HepG2 (cell line): Measurements from ENCODE around the gene C2CD2. TPM values are rescaled to one million over a fixed set of nuclear protein-coding genes. Genes with fewer than 3 reads are reported as not detected.
A peak's percentile ranks its signal among the peaks of the same experiment; 100 is the strongest.

Experiments used
- ATAC-seq: fragments of 200-7000 bp; cut with Tn5 transposase; 3 replicates; pipeline ENCODE4 v1.9.1; 2020; ENCODE audit warnings: mild to moderate bottlenecking, moderate library complexity
- BruUV-seq: library from RNA; stranded (reverse); fragments of 400-500 nt; replicated peaks from 2 replicates; lab custom pipeline; 2021; lab: Mats Ljungman, UMichigan
- CTCF ChIA-PET: fragments of 300-600 bp; formaldehyde crosslinking; extraction: SDS; loops from one replicate; lab custom pipeline; 2021; ENCODE audit warnings: low total read pairs, inconsistent platforms, low intra/inter-chr PET ratio; lab: Yijun Ruan, JAX
- POLR2A ChIA-PET: fragments of 350-600 bp; sonication (Branson Sonifier 250); formaldehyde crosslinking; loops from one replicate; lab custom pipeline; 2020; ENCODE audit warnings: antibody characterized with exemption, inconsistent platforms; lab: Yijun Ruan, JAX
- DNase-seq: peaks from one replicate; pipeline ENCODE4 v3.0.0-alpha.2; 2015; ENCODE audit warnings: low spot score
- FAIRE-seq: peaks from 3 replicates; lab custom pipeline; 2011; peaks lifted over from hg19 to GRCh38; lab: Jason Lieb, UNC
- H2AFZ ChIP-seq: one replicate; pipeline ENCODE4 v1.6.1; 2011; ENCODE audit warnings: low read length, inconsistent platforms
- H3K27ac ChIP-seq: fragments of 300-600 bp; 3 replicates; pipeline ENCODE4 v1.8.0; 2011; ENCODE audit warnings: mixed run types, mild to moderate bottlenecking, mixed read lengths, low read length, inconsistent platforms; ENCODE audit not compliant: insufficient read depth; ENCODE audit errors: extremely low read length
- H3K27me3 ChIP-seq, 2 experiments: fragments of 200-600 bp in 1 of 2; 2 replicates in 1 of 2; 3 replicates in 1 of 2; pipeline versions ENCODE4 v1.6.0 to v1.8.0; 2011; ENCODE audit warnings: low read length in 2 of 2, mild to moderate bottlenecking in 2 of 2, moderate library complexity in 2 of 2, inconsistent platforms in 1 of 2; ENCODE audit not compliant: insufficient read depth in 2 of 2, control insufficient read depth in 1 of 2
- H3K36me3 ChIP-seq, 2 experiments: fragments of 200-600 bp in 1 of 2; replicated peaks in 1 of 2; 2 replicates in 1 of 2; 3 replicates in 1 of 2; pipeline versions ENCODE4 v1.5.1 to v1.8.0; 2011; ENCODE audit warnings: low read length in 2 of 2, inconsistent platforms in 1 of 2; ENCODE audit not compliant: insufficient read depth in 2 of 2, control insufficient read depth in 1 of 2
- H3K4me1 ChIP-seq: 2 replicates; pipeline ENCODE4 v1.5.1; 2012; ENCODE audit warnings: low read length, inconsistent platforms; ENCODE audit not compliant: insufficient read depth
- H3K4me2 ChIP-seq: 2 replicates; pipeline ENCODE4 v1.6.0; 2011; ENCODE audit warnings: low read depth, low read length, inconsistent platforms
- H3K4me3 ChIP-seq, 3 experiments: fragments of 200-600 bp in 1 of 3; sonication (generic), shearing (Covaris generic) in 1 of 3; replicated peaks in 1 of 3; 2 replicates each; pipeline ENCODE4 v1.5.1; 2011 to 2016; ENCODE audit warnings: low read length in 3 of 3, inconsistent platforms in 2 of 3, low read depth in 2 of 3, mild to moderate bottlenecking in 2 of 3, control low read depth in 1 of 3, mixed read lengths in 1 of 3; ENCODE audit not compliant: insufficient read depth in 1 of 3
- H3K79me2 ChIP-seq: one replicate; pipeline ENCODE4 v1.6.1; 2011; ENCODE audit warnings: low read length, inconsistent platforms; ENCODE audit not compliant: insufficient read depth
- H3K9ac ChIP-seq: 2 replicates; pipeline ENCODE4 v1.6.0; 2011; ENCODE audit warnings: mild to moderate bottlenecking, low read depth, low read length, inconsistent platforms; ENCODE audit not compliant: insufficient read depth
- H3K9me3 ChIP-seq: 2 replicates; pipeline ENCODE4 v1.5.1; 2012; ENCODE audit warnings: mild to moderate bottlenecking, low read length
- H4K20me1 ChIP-seq: 2 replicates; pipeline ENCODE4 v1.6.0; 2011; ENCODE audit warnings: inconsistent platforms, mild to moderate bottlenecking, low read length, moderate library complexity; ENCODE audit not compliant: insufficient read depth
- CEBPB ChIP-seq: IDR thresholded peaks from 2 replicates; pipeline ENCODE4 v1.6.1; 2011; ENCODE audit warnings: low read depth, low read length, improper control_type of control experiment, borderline replicate concordance
- KLF15 ChIP-seq: sonication (generic); formaldehyde crosslinking; IDR thresholded peaks from 2 replicates; pipeline ENCODE4 v1.8.1; 2023; ENCODE audit warnings: borderline replicate concordance, mild to moderate bottlenecking, inconsistent platforms, missing genetic modification reagents, mixed read lengths
- NFKBIZ ChIP-seq: IDR thresholded peaks from 2 replicates; pipeline ENCODE4 v1.6.1; 2018; ENCODE audit warnings: missing genetic modification reagents, missing compliant biosample characterization
- SIX1 ChIP-seq: sonication (generic); formaldehyde crosslinking; IDR thresholded peaks from 2 replicates; pipeline ENCODE4 v1.4.0; 2020; ENCODE audit warnings: missing genetic modification reagents, borderline replicate concordance
- SRF ChIP-seq: IDR thresholded peaks from 2 replicates; pipeline ENCODE4 v1.6.1; 2011; ENCODE audit warnings: mild to moderate bottlenecking, low read depth, low read length, moderate library complexity
- STAT5B ChIP-seq: sonication (generic); formaldehyde crosslinking; IDR thresholded peaks from 2 replicates; pipeline ENCODE4 v1.4.0; 2020; ENCODE audit warnings: missing genetic modification reagents
- ZEB1 ChIP-seq: IDR thresholded peaks from 2 replicates; pipeline ENCODE4 v1.6.1; 2012; ENCODE audit warnings: mild to moderate bottlenecking, low read depth, inconsistent platforms; ENCODE audit not compliant: insufficient replicate concordance
- ZNF10 ChIP-seq: sonication (generic); formaldehyde crosslinking; IDR thresholded peaks from 2 replicates; pipeline ENCODE4 v1.4.0; 2020; ENCODE audit warnings: mild to moderate bottlenecking, low read depth, missing genetic modification reagents, borderline replicate concordance
- ZNF282 ChIP-seq: fragments of 450-650 bp; IDR thresholded peaks from 2 replicates; pipeline ENCODE4 v1.6.1; 2018; ENCODE audit not compliant: partially characterized antibody
- ZNF382 ChIP-seq: sonication (generic); formaldehyde crosslinking; IDR thresholded peaks from 2 replicates; pipeline ENCODE4 v1.5.0; 2020; ENCODE audit warnings: missing genetic modification reagents, mild to moderate bottlenecking, borderline replicate concordance
- ZNF501 ChIP-seq: sonication (generic); formaldehyde crosslinking; IDR thresholded peaks from 2 replicates; pipeline ENCODE4 v1.5.1; 2020; ENCODE audit warnings: mild to moderate bottlenecking, moderate library complexity, missing genetic modification reagents
- ZNF510 ChIP-seq: sonication (generic); formaldehyde crosslinking; IDR thresholded peaks from 2 replicates; pipeline ENCODE4 v1.4.0; 2020; ENCODE audit warnings: low read depth, mild to moderate bottlenecking, missing genetic modification reagents
- ZNF607 ChIP-seq: sonication (generic); formaldehyde crosslinking; IDR thresholded peaks from 2 replicates; pipeline ENCODE4 v1.5.1; 2020; ENCODE audit warnings: missing genetic modification reagents, mild to moderate bottlenecking, borderline replicate concordance
- ZSCAN20 ChIP-seq: sonication (generic); formaldehyde crosslinking; IDR thresholded peaks from 2 replicates; pipeline ENCODE4 v1.4.0; 2020; ENCODE audit warnings: missing genetic modification reagents, mild to moderate bottlenecking, borderline replicate concordance
- WGBS: methylation state at CpG from one replicate; pipeline ENCODE4 v1.1.6; 2017; ENCODE audit warnings: low lambda C conversion rate; 5-methylcytosine and 5-hydroxymethylcytosine counted together
- in situ Hi-C: cut with HindIII; loops from 2 replicates; pipeline ENCODE4 v1.10.0; 2017; ENCODE audit warnings: low pct_unique_long_range_greater_than_20kb; ENCODE audit not compliant: extremely low pct_ligation_motif_present
- intact Hi-C: fragments of 100-400 bp; cut with micrococcal nuclease; formaldehyde crosslinking; loops from one replicate; pipeline ENCODE4 v1.10.0; 2022; ENCODE audit not compliant: unreplicated experiment
- polyA plus RNA-seq, 8 experiments: library from polyadenylated mRNA; depleted of rRNA in 3 of 8; stranded (reverse) in 7 of 8; unstranded in 1 of 8; fragments of >200 nt; fragmentation: Illumina TruSeq in 4 of 8; extraction: Trizol in 4 of 8; gene quantifications; 2 replicates each; pipeline versions ENCODE4 v1.2.1 to v1.2.3, GENCODE V29; 2011 to 2016; ENCODE audit warnings: low read depth in 4 of 8, missing spikeins in 1 of 8, mixed read lengths in 1 of 8; ENCODE audit not compliant: insufficient read depth in 1 of 8
- total RNA-seq, 5 experiments: library from RNA; depleted of rRNA; stranded (reverse); fragments of >200 nt; fragmentation: Illumina TruSeq; extraction: Trizol; gene quantifications; 2 replicates each; pipeline ENCODE4 v1.2.3, GENCODE V29; 2016; ENCODE audit warnings: low read depth in 1 of 5
- TF ChIP-seq, protein P1 (sequence below): sonication (generic); formaldehyde crosslinking; conservative IDR thresholded peaks from 2 replicates; pipeline ENCODE4 v1.8.0; 2022; ENCODE audit warnings: low read depth, missing genetic modification reagents

The C2CD2 gene
- total and polyA plus RNA-seq, 2 of the 13 experiments (the other 11 are each of a cell fraction or from before 2014, with no cell fraction given), result 12.5 to 19.7 TPM

DNA sequence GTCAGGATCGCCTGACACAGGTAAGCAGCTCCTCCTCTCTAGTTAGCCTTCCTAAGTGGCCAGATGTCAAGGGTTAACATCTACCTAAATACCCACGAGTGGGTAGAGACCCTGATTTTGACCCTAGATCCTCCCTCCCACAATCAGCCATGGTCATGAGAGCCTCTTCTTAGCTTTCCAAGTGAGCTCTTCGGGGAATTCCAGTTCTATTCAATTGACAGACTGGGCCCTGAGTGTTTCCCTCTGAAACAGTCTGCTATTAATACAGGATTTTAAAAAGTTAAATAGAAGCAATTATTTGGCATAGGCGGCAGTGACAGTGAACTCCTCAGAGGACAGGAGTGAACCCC, 28.1 kb downstream of the C2CD2 start:
- H3K9me3 ChIP-seq, result no peaks in the 10 kb centered on the region
- in situ Hi-C loops (no loop called here), intact Hi-C loops (no loop called here)
- ATAC-seq, result peak; percentile 11; the same call in 1 of the 3 replicates
- H2AFZ ChIP-seq, result no peak overlapping the region
- H3K27me3 ChIP-seq, result no peaks in the 10 kb centered on the region
- no peak for DNase-seq
- peak overlapping the region; percentile 97 for H3K4me2 ChIP-seq
- peaks cover 56% of the 10 kb centered on the region for H3K4me1 ChIP-seq
- WGBS, result 31% methylated on average over 4 of the region's 4 CpGs
- peak overlapping the region; percentile 94 for H3K27ac ChIP-seq
- ChIA-PET POLR2A (interaction anchor here (0.8 to 2.8 kb wide), 14 partner anchors 8 to 460 kb away, joined by 3 to 16 read pairs (median 3); partner anchors contain the start of genes PRDM15 and ZBTB21), CTCF (no interaction called here)
- no peak for FAIRE-seq
- TF ChIP-seq ZNF10 (CRISPR knock-in tag), result no peak
- no peak for TF ChIP-seq ZNF282
- TF ChIP-seq ZNF382 (CRISPR knock-in tag), result no peak
- TF ChIP-seq STAT5B (CRISPR knock-in tag), result no peak
- no peak for TF ChIP-seq NFKBIZ (CRISPR knock-in tag)
- no peak for TF ChIP-seq SRF
- no peak for TF ChIP-seq SIX1
- no peak for TF ChIP-seq ZSCAN20 (CRISPR knock-in tag)
- TF ChIP-seq ZEB1, result no peak
- TF ChIP-seq, protein P1, sequence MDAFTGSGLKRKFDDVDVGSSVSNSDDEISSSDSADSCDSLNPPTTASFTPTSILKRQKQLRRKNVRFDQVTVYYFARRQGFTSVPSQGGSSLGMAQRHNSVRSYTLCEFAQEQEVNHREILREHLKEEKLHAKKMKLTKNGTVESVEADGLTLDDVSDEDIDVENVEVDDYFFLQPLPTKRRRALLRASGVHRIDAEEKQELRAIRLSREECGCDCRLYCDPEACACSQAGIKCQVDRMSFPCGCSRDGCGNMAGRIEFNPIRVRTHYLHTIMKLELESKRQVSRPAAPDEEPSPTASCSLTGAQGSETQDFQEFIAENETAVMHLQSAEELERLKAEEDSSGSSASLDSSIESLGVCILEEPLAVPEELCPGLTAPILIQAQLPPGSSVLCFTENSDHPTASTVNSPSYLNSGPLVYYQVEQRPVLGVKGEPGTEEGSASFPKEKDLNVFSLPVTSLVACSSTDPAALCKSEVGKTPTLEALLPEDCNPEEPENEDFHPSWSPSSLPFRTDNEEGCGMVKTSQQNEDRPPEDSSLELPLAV (CRISPR knock-in tag), result no peak
- TF ChIP-seq ZNF510, result no peak
- peak; percentile 35 for TF ChIP-seq ZNF501 (CRISPR knock-in tag)
- TF ChIP-seq CEBPB, result no peak
- TF ChIP-seq KLF15 (CRISPR knock-in tag), result no peak
- peak; percentile 16; the same call in 1 of the 2 replicates for TF ChIP-seq ZNF607 (CRISPR knock-in tag)
- TF ChIP-seq, all 625 proteins: peak for 2
- Histone ChIP-seq H3K4me3 (peak overlapping the region; percentile 41 to 71 (median 65); a peak in 5 of 6 replicates), H3K79me2 (peaks cover 1% of the 10 kb centered on the region), H3K9ac (peak overlapping the region; percentile 82; the same call in 1 of the 2 replicates), H3K36me3 (no peaks in the 10 kb centered on the region; a peak in 1 of 5 replicates), H4K20me1 (no peaks in the 10 kb centered on the region)
- BruUV-seq, result TSS peak; percentile 43
